Lower leg skin (tissue), 3 donors: ENCODE results near the gene PPP2R3A.
"Not testable (repeated sequence)": the region's sequence is repeated elsewhere in the genome, so short reads cannot be mapped to it uniquely, and the experiment has no call there.

ENCODE experiments used
- POLR2A ChIP-seq, 2 donors: fragments of 450-650 bp; IDR thresholded peaks; one replicate each; pipeline ENCODE4 v1.6.1; 2016 to 2017; ENCODE audit warnings: antibody characterized with exemption in 2 of 2, mild to moderate bottlenecking in 1 of 2, moderate library complexity in 1 of 2
- TF ChIP-seq, protein P1 (sequence below), 3 donors: fragments of 450-650 bp; IDR thresholded peaks; one replicate each; pipeline ENCODE4 v1.5.1; 2016; ENCODE audit warnings: antibody characterized with exemption in 3 of 3, mild to moderate bottlenecking in 3 of 3, moderate library complexity in 2 of 3

DNA sequence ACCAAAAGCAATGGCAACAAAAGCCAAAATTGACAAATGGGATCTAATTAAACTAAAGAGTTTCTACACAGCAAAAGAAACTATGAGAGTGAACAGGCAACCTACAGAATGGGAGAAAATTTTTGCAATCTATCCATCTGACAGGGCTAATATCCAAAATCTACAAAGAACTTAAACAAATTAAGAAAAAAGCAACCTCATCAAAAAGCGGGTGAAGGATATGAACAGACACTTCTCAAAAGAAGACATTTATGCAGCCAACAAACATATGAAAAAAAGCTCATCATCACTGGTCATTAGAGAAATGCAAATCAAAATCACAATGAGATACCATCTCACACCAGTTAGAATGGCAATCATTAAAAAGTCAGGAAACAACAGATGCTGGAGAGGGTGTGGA, 153.8 kb downstream of the PPP2R3A start:
- not testable (repeated sequence) for TF ChIP-seq POLR2A (IDR thresholded peaks at IDR 0.05)
- TF ChIP-seq, protein P1, sequence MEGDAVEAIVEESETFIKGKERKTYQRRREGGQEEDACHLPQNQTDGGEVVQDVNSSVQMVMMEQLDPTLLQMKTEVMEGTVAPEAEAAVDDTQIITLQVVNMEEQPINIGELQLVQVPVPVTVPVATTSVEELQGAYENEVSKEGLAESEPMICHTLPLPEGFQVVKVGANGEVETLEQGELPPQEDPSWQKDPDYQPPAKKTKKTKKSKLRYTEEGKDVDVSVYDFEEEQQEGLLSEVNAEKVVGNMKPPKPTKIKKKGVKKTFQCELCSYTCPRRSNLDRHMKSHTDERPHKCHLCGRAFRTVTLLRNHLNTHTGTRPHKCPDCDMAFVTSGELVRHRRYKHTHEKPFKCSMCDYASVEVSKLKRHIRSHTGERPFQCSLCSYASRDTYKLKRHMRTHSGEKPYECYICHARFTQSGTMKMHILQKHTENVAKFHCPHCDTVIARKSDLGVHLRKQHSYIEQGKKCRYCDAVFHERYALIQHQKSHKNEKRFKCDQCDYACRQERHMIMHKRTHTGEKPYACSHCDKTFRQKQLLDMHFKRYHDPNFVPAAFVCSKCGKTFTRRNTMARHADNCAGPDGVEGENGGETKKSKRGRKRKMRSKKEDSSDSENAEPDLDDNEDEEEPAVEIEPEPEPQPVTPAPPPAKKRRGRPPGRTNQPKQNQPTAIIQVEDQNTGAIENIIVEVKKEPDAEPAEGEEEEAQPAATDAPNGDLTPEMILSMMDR (IDR thresholded peaks at IDR 0.05), result not testable (repeated sequence)
